Measurements from ENCODE around the gene MGST2.

MGST2 gene

GRCh38 chr4:139718833-139719232 is 53.2 kb downstream of the MGST2 start:
- no peaks in the 10 kb centered on the region for H3K4me1 ChIP-seq
- TF ChIP-seq Cebpa-rat (IDR thresholded peaks at IDR 0.05), result no peak
- no peak overlapping the region for H3K27ac ChIP-seq
- H3K27me3 ChIP-seq, result no peaks in the 10 kb centered on the region
- no peak overlapping the region for H3K9ac ChIP-seq
- no peaks in the 10 kb centered on the region for H3K9me3 ChIP-seq
- no peak overlapping the region for H3K4me3 ChIP-seq
- H3K36me3 ChIP-seq, result peaks cover 54% of the 10 kb centered on the region
- 0 out of 2 replicates have a peak, but pooled peaks cover 5% of the 10 kb centered on the region for H4K20me1 ChIP-seq
- no peak overlapping the region for H3K4me2 ChIP-seq

- Histone ChIP-seq H3K4me3 (no peak overlapping the region), H3K9ac (no peak overlapping the region), H3K4me2 (no peak overlapping the region), H3K36me3 (peaks cover 58% of the 10 kb centered on the region), H3K27me3 (no peaks in the 10 kb centered on the region), H4K20me1 (0 out of 2 replicates have a peak, but pooled peaks cover 5% of the 10 kb centered on the region), H3K4me1 (no peaks in the 10 kb centered on the region), H3K9me3 (no peaks in the 10 kb centered on the region), H3K27ac (no peak overlapping the region)
- TF ChIP-seq Cebpa-rat (IDR thresholded peaks at IDR 0.05), result no peak
Observed at GRCh38 chr4:139719381-139720101, 53.9 kb downstream of the MGST2 start.

GRCh38 chr4:139720806-139721205 is 55.2 kb downstream of the MGST2 start:
- no peaks in the 10 kb centered on the region for H3K27me3 ChIP-seq
- H3K27ac ChIP-seq, result no peak overlapping the region
- peaks cover 64% of the 10 kb centered on the region for H3K36me3 ChIP-seq
- H3K4me2 ChIP-seq, result no peak overlapping the region
- 0 out of 2 replicates have a peak, but pooled peaks cover 5% of the 10 kb centered on the region for H4K20me1 ChIP-seq
- H3K4me3 ChIP-seq, result no peak overlapping the region
- no peak for TF ChIP-seq Cebpa-rat (IDR thresholded peaks at IDR 0.05)
- no peak overlapping the region for H3K9ac ChIP-seq
- no peaks in the 10 kb centered on the region for H3K4me1 ChIP-seq
- H3K9me3 ChIP-seq, result no peaks in the 10 kb centered on the region

- no peak overlapping the region for H3K27ac ChIP-seq
- no peaks in the 10 kb centered on the region for H3K27me3 ChIP-seq
- H3K9ac ChIP-seq, result no peak overlapping the region
- H3K36me3 ChIP-seq, result peaks cover 74% of the 10 kb centered on the region
- no peak for TF ChIP-seq Cebpa-rat (IDR thresholded peaks at IDR 0.05)
- no peaks in the 10 kb centered on the region for H3K9me3 ChIP-seq
- H4K20me1 ChIP-seq, result 0 out of 2 replicates have a peak, but pooled peaks cover 5% of the 10 kb centered on the region
- no peak overlapping the region for H3K4me3 ChIP-seq
- H3K4me1 ChIP-seq, result no peaks in the 10 kb centered on the region
- H3K4me2 ChIP-seq, result no peak overlapping the region
Observed at GRCh38 chr4:139721789-139722188, 56.2 kb downstream of the MGST2 start.

- peaks cover 70% of the 10 kb centered on the region for H3K36me3 ChIP-seq
- H3K4me1 ChIP-seq, result no peaks in the 10 kb centered on the region
- no peaks in the 10 kb centered on the region for H3K9me3 ChIP-seq
- H3K9ac ChIP-seq, result no peak overlapping the region
- H3K4me3 ChIP-seq, result no peak overlapping the region
- no peak overlapping the region for H3K4me2 ChIP-seq
- no peaks in the 10 kb centered on the region for H3K27me3 ChIP-seq
- H4K20me1 ChIP-seq, result no peaks in the 10 kb centered on the region
- no peak overlapping the region for H3K27ac ChIP-seq
- TF ChIP-seq Cebpa-rat (IDR thresholded peaks at IDR 0.05), result no peak
Observed at GRCh38 chr4:139725236-139725635, 59.6 kb downstream of the MGST2 start.

- Histone ChIP-seq H3K27me3 (no peaks in the 10 kb centered on the region), H3K9ac (no peak overlapping the region), H3K9me3 (no peaks in the 10 kb centered on the region), H3K36me3 (peaks cover 67% of the 10 kb centered on the region), H4K20me1 (no peaks in the 10 kb centered on the region), H3K27ac (no peak overlapping the region), H3K4me1 (no peaks in the 10 kb centered on the region), H3K4me2 (no peak overlapping the region), H3K4me3 (no peak overlapping the region)
- no peak for TF ChIP-seq Cebpa-rat (IDR thresholded peaks at IDR 0.05)
Observed at GRCh38 chr4:139726615-139727014, 61.0 kb downstream of the MGST2 start.

- H3K4me2 ChIP-seq, result no peak overlapping the region
- no peak for TF ChIP-seq Cebpa-rat (IDR thresholded peaks at IDR 0.05)
- no peak overlapping the region for H3K9ac ChIP-seq
- no peak overlapping the region for H3K27ac ChIP-seq
- no peaks in the 10 kb centered on the region for H3K27me3 ChIP-seq
- peaks cover 5% of the 10 kb centered on the region for H3K4me1 ChIP-seq
- no peak overlapping the region for H3K4me3 ChIP-seq
- no peaks in the 10 kb centered on the region for H3K9me3 ChIP-seq
- H4K20me1 ChIP-seq, result no peaks in the 10 kb centered on the region
- H3K36me3 ChIP-seq, result peaks cover 67% of the 10 kb centered on the region
Observed at GRCh38 chr4:139728146-139728545, 62.5 kb downstream of the MGST2 start.

- TF ChIP-seq Cebpa-rat (IDR thresholded peaks at IDR 0.05), result no peak
- H3K36me3 ChIP-seq, result peaks cover 60% of the 10 kb centered on the region
- no peaks in the 10 kb centered on the region for H4K20me1 ChIP-seq
- no peak overlapping the region for H3K4me2 ChIP-seq
- H3K27me3 ChIP-seq, result no peaks in the 10 kb centered on the region
- peaks cover 12% of the 10 kb centered on the region for H3K4me1 ChIP-seq
- no peak overlapping the region for H3K4me3 ChIP-seq
- no peak overlapping the region for H3K27ac ChIP-seq
- no peak overlapping the region for H3K9ac ChIP-seq
- no peaks in the 10 kb centered on the region for H3K9me3 ChIP-seq
Observed at GRCh38 chr4:139728840-139729239, 63.2 kb downstream of the MGST2 start.

- Histone ChIP-seq H4K20me1 (no peaks in the 10 kb centered on the region), H3K27me3 (no peaks in the 10 kb centered on the region), H3K4me2 (peak overlapping the region; percentile 96), H3K9ac (no peak overlapping the region), H3K36me3 (peaks cover 22% of the 10 kb centered on the region), H3K4me1 (peaks cover 37% of the 10 kb centered on the region), H3K4me3 (no peak overlapping the region), H3K27ac (no peak overlapping the region), H3K9me3 (no peaks in the 10 kb centered on the region)
- no peak for TF ChIP-seq Cebpa-rat (IDR thresholded peaks at IDR 0.05)
Observed at GRCh38 chr4:139732991-139733570, 67.5 kb downstream of the MGST2 start.

GRCh38 chr4:139734201-139734874 is 68.7 kb downstream of the MGST2 start:
- no peaks in the 10 kb centered on the region for H4K20me1 ChIP-seq
- TF ChIP-seq Cebpa-rat (IDR thresholded peaks at IDR 0.05), result peak; percentile 70
- peaks cover 9% of the 10 kb centered on the region; the same call in 1 of the 2 replicates for H3K36me3 ChIP-seq
- no peaks in the 10 kb centered on the region for H3K9me3 ChIP-seq
- H3K4me1 ChIP-seq, result peaks cover 37% of the 10 kb centered on the region
- peak overlapping the region; percentile 80 for H3K9ac ChIP-seq
- H3K4me3 ChIP-seq, result peak overlapping the region; percentile 66
- no peaks in the 10 kb centered on the region for H3K27me3 ChIP-seq
- H3K4me2 ChIP-seq, result peak overlapping the region; percentile 96
- peak overlapping the region; percentile 70 for H3K27ac ChIP-seq
